HG02943 (cell line): Measurements from ENCODE around the gene IER5.
"Not testable (repeated sequence)": the region's sequence is repeated elsewhere in the genome, so short reads cannot be mapped to it uniquely, and the experiment has no call there.

Experiments used
- ATAC-seq: cut with Tn5 transposase; IDR thresholded peaks from one replicate; pipeline ENCODE4 v1.9.1; 2021; ENCODE audit warnings: mild to moderate bottlenecking, low read depth, moderate library complexity; ENCODE audit not compliant: unreplicated experiment

The IER5 gene

DNA sequence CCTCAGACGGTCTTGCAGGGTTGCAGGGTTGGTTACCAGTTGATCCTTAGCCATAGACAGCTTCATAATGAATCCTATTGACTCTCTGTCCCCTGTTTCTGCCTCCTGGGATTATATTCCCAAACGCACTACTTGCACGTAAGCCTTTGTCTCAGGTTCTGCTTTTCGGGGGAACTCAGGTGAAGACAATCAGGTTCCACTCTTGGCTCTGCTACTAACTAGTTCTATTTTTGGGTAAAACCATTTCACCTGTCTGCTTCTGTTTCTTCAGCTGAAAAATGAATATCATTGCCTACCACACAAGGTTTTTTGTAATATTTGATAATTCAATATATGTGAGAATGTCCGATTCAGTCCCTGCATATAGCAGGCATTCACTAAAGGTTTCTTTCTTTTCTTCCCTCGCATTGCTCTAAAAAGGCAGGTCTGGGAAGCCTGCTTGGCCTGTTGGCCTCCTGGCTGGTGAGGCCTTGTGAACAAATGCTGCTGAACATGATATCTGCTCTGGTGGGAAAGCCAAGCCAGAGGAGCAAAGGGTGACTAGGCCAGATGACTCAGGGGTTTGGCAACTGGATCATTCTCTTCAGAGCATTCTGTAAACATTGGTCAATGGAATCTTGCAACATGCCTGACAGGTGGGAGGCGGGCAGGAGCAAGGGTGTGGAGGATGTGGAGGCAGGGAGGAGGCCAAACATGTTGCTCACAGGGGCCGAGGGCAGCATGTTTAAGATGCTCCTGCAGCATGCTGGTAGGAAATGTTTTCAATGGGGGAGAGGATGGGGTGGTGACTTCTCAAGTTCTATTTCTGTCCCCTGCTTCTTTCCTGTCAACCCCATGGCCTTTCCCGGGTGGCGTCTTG lies 23.8 kb downstream of the IER5 start:
- ATAC-seq: no peak

DNA sequence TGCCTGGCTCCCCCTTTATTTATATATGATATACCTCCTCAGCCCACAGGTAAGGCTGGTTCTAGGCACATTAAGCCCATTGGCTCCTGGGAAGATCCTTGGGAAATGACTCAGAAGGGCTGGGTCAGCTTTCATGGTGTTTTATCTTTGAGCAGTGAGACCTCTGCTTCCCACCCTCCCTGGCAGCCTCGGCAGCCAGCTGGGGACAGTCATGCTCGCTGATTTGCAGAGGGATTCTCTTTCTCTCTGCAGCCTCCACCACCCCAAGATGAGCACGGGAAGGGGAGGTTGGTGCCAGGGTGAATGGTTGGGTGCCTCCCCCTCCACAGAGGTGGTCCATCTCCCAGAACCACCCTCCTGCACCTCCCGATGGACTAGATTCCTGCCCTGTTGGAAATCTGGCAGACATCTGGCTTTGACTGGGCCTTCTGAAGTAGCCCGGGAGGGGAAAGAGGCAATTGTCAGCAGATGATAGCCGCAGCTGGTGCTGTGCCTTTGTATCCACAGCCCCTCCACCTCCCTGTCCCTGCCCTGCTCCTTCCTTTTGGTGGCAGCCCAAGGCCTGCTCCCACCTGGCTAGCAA lies 24.6 kb downstream of the IER5 start:
- no peak for ATAC-seq

DNA sequence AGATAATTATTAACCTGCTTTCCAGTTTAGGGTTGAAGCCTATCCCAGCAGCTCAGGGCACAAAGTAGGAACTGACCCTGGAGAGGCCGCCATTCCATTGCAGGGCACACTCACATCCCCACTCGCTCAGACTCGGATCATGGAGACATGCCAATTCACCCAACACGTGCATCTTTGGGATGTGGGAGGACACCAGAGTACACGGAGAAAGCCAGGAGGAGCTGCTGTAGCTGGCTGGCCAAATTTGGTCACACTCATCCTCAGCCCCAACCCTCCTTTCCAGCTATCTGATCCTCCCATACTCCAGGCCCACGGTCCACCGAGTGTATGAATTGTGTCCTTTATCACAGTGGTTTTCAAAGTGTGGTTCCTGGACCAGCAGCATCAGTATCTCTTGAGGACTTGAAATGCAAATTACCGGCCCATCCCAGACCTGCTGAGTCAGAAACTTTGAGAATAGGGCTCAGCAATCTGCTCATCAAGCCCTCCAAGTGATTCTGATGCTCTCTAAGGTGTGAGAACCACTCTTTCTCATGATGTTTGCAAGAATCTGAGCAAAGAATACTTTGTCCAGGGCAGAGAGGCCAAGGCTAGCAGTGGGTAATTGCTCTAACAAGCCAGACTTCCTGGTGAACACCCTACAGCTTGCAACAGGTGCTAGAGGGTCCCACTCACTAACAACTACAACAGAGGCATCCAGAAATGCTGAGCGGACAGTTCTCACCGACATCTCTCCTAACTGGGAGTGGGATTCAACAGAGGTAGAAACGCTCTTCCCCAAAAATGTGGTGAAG lies 26.3 kb downstream of the IER5 start:
- no peak for ATAC-seq

DNA sequence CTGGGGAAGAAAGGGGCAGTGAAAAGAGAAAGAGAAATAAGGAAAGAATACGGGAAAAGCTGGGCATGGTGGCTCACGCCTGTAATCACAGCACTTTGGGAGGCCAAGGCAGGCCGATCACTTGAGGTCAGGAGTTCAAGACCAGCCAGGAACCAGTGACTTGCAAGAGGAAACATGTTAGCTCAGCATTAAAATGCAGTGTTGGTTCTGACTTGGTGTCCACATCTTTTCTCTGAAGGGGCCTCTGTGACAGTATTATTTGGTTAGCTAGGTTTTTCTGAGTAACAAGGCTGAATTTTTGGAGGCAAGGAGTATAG lies 26.8 kb downstream of the IER5 start:
- ATAC-seq: no peak

DNA sequence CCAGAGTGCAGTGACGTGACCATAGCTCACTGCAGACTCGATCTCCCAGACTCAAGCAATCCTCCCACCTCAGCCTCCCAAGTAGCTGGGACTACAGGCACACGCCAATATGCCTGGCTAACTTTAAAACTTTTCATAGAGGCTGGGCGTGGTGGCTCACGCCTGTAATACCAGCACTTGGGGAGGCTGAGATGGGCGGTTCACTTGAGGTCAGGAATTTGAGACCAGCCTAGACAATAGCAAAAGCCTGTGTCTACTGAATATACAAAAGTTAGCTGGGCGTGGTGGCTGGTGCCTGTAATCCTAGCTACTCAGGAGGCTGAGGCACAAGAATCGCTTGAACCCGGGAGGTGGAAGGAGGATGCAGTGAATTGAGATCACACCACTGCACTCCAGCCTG lies 27.5 kb downstream of the IER5 start:
- not testable (repeated sequence) for ATAC-seq

DNA sequence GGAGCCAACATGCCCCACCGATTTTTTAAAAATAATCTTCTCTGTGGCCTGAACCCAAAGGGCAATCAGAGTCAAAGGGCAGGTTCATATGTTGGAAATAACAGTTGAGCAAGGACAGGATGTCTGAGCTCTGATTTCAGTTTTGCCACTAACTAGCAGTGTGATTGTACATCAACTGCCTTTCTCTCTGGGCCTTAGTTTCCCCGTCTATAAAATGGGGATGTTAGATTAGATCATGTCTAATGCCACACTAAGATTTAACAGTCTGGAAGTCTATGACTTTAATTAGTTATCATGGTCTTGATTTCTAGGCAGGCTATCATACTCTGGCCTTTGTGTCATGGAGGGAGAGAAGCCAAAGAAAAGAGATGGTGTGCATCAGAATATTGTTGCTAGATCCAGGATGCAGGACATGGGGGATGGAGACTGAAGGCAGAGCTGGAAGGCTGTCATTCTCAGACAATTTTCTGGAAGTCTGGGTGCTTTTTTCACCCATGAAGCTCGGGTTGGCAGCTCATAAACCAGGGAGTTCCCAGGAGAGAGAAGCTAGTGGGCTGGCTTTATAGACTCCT lies 28.4 kb downstream of the IER5 start:
- ATAC-seq: no peak

DNA sequence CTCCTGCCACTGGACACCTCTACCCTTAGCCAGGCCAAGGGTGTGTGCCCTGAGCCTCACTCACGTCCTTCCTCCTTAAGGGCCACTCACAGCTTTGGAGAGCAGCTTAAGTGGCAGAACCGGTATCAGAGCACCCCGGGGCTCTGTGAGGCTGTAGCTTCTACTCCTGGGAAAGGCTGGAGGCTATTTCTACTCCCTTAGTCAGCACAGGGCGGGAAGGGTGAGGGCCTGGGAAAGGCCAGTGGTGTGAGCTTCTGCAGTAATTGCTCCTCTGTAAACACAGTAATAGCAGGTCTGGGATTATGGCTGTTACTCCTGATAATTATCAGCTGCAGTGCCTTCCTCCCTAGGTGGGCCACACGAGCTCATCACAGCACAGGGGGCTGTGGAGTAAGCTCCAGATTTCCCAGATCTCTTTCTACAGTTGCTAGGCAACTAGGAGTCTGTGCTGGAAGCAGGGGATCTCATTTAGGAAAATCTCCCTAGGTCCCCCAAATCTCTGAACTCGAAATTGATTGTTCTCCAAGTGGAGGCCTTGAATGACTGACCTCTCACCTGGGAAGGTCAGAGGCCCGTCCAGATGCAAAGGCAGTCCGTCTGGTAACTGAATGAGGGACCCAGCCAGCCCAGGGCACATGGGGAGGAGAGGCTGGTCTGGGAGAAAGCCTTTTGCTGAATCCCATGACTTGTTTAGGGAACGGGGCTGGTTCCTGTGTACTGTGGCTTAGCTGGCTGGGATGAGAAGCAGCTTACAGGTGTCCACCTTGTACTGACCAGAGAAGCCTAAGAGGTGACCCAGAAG lies 29.3 kb downstream of the IER5 start:
- no peak for ATAC-seq

DNA sequence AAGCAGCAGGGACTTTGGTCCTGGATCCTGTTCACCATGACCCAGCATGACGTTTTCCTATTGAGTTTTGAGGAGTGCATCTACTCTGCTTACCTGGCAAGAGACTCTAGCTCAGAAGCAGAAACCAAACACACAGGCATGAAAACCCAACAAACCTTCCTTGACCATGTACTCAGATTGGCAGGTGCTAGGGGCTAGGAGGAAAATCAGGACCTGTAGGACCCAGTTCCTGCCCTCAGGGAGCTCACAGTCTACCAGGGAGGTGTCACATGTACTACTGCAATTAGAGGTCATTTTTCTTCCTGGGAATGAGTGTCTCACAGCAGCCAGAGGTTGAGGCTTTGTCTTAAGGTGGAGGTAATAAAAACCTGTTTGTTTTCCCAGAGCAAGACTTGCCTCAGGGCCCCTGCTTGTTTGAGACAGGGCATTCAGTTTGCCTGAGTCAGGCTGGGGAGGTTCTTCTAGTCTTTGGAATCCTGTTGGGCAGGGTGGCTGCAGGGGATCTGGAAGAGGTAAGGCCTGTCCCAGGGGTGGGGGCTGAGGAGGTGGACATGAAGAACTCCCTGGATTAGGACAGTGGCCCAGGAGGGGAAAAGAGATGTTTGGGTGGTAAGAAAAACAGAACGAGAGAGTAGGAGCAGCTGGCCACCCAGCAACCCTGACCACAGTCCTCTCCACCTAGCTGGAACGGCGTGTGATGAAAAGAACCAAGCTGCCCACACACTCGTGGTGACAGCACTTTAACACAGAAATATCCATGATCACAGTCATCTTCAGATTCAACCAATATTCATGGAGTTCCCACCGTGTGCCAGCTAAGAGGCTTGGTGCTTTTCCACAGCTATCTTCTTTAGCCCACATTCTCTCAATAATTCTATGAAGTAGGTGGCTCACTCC lies 30.8 kb downstream of the IER5 start:
- no peak for ATAC-seq

DNA sequence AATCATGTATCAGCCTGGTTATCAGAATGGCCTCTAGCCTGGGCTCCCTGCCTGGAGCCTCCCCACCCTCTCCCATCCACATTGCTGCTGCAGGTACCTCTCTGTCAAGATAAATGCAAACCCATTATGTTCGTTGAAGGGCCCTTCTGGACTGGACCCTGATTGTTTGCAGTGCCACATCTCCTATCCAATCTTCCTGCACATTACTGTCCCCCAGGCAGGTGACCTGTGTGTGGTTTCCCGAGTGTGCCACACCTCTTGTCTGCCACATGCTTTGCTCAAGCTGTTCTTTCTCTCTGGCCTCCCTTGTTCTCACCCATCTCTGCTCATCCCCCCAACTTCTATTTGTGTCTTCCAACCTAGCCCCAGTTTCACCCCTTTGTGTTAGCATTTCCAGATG lies 32.4 kb downstream of the IER5 start:
- no peak for ATAC-seq

DNA sequence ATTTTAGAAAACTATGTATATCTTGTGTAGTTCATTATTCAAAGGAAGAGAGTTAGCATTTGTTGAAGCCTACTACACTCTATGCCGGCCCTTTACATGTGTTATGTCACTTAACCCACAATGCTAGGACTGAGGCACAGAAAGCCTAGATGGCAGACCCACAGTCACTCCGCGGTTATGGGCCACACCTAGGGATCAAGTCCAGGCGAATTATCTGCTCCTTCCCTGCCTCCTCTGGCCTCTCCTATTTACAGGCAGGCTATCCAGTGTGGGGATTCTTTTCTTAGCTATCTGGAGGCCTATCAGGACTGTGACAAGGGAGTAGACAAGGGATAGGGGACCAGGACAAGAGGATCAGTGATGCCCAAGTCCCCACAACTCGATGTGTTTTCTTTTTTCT lies 33.0 kb downstream of the IER5 start:
- no peak for ATAC-seq

DNA sequence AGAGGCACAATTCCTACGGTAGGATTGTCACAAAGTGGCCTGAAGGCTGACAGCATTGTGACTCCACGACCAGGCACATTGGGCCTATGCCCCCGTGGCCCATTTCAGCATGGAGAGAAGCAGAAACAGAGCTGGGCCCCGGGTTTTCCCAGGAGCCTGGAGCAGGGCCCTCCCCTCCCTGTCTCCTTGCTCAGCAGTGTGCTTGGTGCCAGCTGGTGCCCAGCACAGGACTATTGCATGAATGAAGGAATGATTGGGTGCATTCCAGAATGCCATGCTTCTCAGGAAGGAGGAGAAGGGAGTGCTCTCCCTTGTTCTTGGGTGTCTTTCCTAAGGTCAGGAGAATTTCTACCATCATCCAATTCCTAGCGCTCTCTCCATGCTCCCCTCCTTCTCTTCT lies 33.7 kb downstream of the IER5 start:
- ATAC-seq: no peak

DNA sequence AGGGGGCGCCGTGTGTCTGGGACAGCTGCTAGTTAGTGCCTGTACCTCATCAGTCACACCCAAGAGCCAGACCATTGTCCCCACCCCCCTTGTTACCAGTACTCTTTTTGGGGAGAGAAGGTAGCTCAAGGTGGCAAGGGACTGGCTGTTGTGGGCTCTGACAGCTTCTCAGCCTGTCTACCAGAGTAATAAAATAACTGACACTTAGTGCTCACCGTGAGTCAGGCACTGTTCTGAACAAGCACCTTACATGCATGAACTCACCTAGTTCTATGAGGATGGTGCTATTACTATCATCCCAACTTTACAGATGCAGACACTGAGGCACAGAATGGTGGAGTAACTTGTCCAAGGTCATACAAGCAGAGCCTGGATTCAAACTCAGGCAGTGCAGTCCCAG lies 34.7 kb downstream of the IER5 start:
- no peak for ATAC-seq

DNA sequence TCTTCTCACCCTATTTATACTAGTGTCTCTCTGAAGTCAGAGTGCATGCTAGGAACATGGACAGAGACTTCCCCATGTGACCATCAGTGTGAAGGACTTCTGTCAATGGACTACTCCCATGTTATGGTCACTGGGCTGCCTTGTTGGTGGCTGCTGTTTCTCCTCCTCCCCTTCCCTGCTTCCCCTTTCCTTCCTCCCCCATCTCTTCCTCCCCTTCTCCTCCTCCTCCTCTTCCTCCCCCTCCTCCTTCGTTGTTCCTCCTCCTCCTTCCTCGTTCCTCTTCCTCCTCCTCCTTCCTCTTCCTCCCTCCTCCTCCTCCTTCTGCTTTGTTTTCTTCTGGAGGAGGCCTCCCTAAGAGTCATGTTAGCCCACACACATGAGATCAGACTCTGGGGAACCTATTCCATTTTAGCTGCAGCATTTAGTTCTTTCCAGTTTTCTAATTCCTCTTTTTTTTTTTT lies 35.8 kb downstream of the IER5 start:
- no peak for ATAC-seq

DNA sequence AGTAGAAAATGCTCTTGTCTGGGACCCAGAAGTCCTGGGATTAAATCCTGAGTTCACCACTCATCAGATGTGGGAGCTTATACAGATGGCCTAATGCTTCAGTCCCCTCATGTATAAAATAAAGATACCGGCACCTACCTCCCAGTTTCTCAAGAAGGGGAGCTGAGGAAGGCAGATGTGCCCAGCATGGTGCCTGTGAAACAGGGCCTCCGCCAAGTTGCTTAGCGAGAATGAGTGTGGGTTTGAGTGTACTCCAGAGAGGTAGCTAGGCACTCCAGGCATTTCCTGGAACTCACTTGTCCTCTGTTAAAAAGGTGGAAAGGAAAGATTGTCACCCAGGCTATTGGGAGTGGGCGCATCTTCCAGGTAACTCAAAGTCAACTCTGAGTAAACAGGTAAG lies 37.8 kb downstream of the IER5 start:
- no peak for ATAC-seq

DNA sequence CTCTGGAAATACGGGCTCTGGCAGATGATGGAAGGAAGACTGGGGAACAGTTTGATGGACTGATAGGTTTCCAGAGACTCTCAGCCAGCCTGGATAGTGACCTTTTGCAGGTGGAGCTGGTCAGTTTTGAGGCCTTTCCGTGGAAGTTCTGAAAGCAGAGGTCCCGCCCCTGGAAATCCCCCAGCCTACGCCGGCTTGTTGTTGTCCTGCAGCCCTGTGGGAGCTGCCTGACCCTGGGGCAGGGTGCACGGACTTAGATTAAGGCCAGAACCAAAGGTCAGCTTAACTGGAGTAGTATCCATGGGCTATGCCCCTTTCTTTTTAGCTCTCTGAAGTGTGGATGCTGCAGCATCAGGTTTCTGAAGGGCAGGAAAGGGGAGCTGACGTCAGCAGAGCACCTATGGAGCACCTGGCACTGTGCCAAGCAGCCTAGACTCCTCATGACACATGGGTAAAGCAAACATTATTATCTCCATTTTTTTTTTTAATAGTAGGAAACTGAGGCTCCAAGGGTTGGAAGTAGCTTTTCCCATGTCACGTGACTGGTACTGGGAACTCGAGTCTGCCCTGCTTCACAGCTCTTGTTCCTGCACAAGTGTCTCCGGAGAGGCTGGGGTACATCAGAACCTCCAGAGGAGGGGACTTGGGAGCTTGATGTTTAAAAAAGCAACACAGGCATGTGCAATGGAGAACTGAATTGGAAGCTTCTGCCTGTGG lies 38.5 kb downstream of the IER5 start:
- no peak for ATAC-seq

DNA sequence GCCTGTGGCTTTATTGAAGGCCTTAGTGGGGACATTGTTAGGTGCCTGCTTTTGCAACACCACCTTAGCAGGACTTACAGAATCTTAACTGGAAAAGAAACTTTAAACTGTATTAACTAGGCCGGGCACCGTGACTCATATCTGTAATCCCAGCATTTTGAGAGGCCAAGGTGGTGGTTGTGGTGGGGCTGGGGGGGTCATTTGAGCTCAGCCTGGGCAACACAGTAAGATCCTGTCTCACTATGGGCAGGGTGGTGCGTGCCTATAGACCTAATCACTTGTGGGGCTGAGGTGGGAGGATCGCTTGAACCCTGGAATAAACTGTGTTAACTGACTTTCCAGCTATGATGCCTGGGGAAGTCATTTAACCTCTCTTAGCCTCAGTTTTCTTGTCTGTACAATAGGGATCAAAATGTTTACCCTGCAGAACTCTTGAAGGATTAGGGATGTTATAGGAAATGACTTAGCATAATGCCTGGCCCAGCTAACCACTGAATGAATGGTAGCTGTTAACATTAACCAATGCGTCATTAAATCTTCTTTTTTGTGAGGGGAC lies 39.5 kb downstream of the IER5 start:
- ATAC-seq: no peak

DNA sequence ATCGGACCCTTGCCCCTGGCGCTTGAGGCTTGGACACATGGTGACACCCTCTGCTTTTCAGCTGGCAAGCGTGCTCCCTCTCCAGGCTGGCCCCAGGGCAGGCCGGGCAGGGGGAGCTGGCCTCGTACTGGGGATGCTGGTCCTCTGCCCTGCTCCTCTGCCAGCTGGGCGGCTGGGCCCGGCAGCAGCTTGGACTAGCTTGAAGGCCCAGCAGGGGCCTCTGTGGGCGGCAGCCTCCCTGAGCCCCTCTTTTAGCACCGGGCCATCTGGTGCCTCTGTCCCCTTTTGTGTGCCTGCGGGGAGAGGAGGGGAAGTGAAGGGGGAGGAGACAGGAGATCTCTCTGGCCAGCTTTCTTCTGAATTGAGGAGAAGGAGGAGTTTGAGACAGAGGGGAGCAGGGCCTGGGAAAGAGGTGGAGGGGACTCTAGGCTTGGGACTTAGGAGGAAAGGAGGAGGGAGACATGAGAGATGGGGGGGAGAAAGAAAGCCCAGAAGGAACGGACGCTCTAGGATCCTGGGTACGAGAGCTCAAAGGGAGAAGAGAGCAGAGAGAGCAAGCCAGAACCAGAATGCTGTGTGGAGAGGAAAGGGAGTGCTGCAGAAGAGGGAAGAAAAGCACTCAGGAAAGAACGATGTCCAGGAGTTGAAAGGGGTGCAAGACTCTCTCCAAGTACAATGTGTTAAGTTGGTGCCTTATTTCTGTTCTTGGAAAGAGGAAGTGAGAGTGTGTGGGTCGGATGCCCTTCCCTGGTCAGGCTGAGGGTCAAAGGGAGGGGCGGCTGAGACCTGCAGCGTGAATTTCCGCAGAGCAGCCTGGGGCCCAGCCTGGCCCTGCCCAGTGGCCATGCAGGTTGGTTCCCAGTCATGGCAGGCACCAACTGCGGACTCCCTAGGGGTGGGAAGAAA lies 40.3 kb downstream of the IER5 start:
- ATAC-seq: peak; percentile 48
